Neural crest cell (in vitro differentiated cells): ENCODE measurements around the gene RYR1. TPM values are rescaled to one million over a fixed set of nuclear protein-coding genes. Genes with fewer than 3 reads are reported as not detected.

Source experiments
- DNase-seq: peaks from one replicate; pipeline ENCODE4 v3.0.0; 2021; ENCODE audit warnings: low read depth, mixed read lengths, low spot score
- H3K27ac Mint-ChIP-seq: one replicate; pipeline ENCODE4 v1.8.0; 2021; ENCODE audit warnings: mild to moderate bottlenecking, mixed read lengths; ENCODE audit not compliant: unreplicated experiment
- H3K27me3 Mint-ChIP-seq: 2 replicates; pipeline ENCODE4 v1.8.0; 2021; ENCODE audit warnings: low read depth, mild to moderate bottlenecking, mixed read lengths
- H3K36me3 Mint-ChIP-seq: 2 replicates; pipeline ENCODE4 v1.8.0; 2021; ENCODE audit warnings: low read depth, mild to moderate bottlenecking, mixed read lengths
- H3K4me1 Mint-ChIP-seq: 2 replicates; pipeline ENCODE4 v1.8.0; 2021; ENCODE audit warnings: mixed read lengths
- H3K4me3 Mint-ChIP-seq: one replicate; pipeline ENCODE4 v1.8.0; 2021; ENCODE audit warnings: mild to moderate bottlenecking, mixed read lengths
- H3K9me3 Mint-ChIP-seq: 2 replicates; pipeline ENCODE4 v1.8.0; 2021; ENCODE audit warnings: mixed read lengths
- CTCF ChIP-seq: fragments of 200-600 bp; sonication (generic); conservative IDR thresholded peaks from 2 replicates; pipeline ENCODE4 v1.5.0; 2021; ENCODE audit warnings: antibody characterized with exemption, mild to moderate bottlenecking
- total RNA-seq: library from RNA; stranded (reverse); gene quantifications from 2 replicates; pipeline ENCODE4 v1.2.1, GENCODE V29; 2021

Gene RYR1
- total RNA-seq, 1 donor from 2014 or later = 1.1 TPM

DNA sequence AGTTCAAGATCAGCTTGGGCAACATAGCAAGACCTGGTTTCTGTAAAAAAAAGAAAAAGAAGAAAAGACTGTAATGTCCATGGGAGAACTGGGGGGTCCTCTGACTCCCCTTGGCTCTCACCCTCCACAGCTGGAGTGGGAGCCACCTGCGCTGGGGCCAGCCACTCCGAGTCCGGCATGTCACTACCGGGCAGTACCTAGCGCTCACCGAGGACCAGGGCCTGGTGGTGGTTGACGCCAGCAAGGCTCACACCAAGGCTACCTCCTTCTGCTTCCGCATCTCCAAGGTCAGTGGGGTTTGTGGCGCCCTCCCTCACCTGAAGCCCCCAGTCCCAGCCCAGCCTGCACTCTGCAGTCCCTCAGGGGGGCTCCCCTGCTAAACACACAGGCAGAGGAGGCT lies 14.7 kb downstream of the RYR1 start:
- no peak overlapping the region for H3K27ac Mint-ChIP-seq
- H3K4me1 Mint-ChIP-seq = no peaks in the 10 kb centered on the region
- H3K27me3 Mint-ChIP-seq = no peaks in the 10 kb centered on the region
- H3K36me3 Mint-ChIP-seq = no peaks in the 10 kb centered on the region
- no peak for DNase-seq
- TF ChIP-seq CTCF = no peak
- no peak overlapping the region for H3K4me3 Mint-ChIP-seq
- H3K9me3 Mint-ChIP-seq = peaks cover 2% of the 10 kb centered on the region

- no peaks in the 10 kb centered on the region for H3K4me1 Mint-ChIP-seq
- H3K9me3 Mint-ChIP-seq = peaks cover 6% of the 10 kb centered on the region
- H3K36me3 Mint-ChIP-seq = no peaks in the 10 kb centered on the region
- no peak for DNase-seq
- H3K4me3 Mint-ChIP-seq = no peak overlapping the region
- H3K27me3 Mint-ChIP-seq = no peaks in the 10 kb centered on the region
- no peak for TF ChIP-seq CTCF
- no peak overlapping the region for H3K27ac Mint-ChIP-seq
Measured at GRCh38 chr19:38449518-38449917, 16.0 kb downstream of the RYR1 start.

DNA sequence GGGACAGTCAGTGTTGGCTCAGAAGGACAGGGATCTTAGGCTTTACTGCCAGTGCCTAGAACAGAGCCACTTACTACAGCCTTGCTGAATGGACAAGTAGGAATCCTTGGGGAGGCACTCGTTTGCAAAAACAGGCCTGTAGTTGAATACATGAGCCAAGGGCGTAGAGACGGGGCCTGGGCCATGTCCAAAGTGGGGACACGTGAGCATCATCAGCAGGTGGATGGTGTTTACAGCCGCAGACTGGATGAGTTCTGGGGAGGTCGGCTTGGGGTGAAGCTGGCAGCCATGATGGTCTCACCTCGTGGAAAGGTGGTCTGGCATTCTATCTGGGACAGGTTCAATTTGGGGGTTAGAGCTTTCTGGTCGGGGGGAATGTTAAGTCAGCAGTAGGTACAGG lies 17.5 kb downstream of the RYR1 start:
- Mint-ChIP-seq H3K36me3 (no peaks in the 10 kb centered on the region), H3K9me3 (peaks cover 6% of the 10 kb centered on the region), H3K4me3 (no peak overlapping the region), H3K4me1 (no peaks in the 10 kb centered on the region), H3K27me3 (no peaks in the 10 kb centered on the region), H3K27ac (no peak overlapping the region)
- DNase-seq = no peak
- no peak for TF ChIP-seq CTCF

- Mint-ChIP-seq H3K4me1 (no peaks in the 10 kb centered on the region), H3K4me3 (no peak overlapping the region), H3K27ac (no peak overlapping the region), H3K9me3 (peaks cover 6% of the 10 kb centered on the region), H3K36me3 (no peaks in the 10 kb centered on the region), H3K27me3 (no peaks in the 10 kb centered on the region)
- DNase-seq = no peak
- TF ChIP-seq CTCF = no peak
Measured at GRCh38 chr19:38451629-38452028, 18.1 kb downstream of the RYR1 start.

DNA sequence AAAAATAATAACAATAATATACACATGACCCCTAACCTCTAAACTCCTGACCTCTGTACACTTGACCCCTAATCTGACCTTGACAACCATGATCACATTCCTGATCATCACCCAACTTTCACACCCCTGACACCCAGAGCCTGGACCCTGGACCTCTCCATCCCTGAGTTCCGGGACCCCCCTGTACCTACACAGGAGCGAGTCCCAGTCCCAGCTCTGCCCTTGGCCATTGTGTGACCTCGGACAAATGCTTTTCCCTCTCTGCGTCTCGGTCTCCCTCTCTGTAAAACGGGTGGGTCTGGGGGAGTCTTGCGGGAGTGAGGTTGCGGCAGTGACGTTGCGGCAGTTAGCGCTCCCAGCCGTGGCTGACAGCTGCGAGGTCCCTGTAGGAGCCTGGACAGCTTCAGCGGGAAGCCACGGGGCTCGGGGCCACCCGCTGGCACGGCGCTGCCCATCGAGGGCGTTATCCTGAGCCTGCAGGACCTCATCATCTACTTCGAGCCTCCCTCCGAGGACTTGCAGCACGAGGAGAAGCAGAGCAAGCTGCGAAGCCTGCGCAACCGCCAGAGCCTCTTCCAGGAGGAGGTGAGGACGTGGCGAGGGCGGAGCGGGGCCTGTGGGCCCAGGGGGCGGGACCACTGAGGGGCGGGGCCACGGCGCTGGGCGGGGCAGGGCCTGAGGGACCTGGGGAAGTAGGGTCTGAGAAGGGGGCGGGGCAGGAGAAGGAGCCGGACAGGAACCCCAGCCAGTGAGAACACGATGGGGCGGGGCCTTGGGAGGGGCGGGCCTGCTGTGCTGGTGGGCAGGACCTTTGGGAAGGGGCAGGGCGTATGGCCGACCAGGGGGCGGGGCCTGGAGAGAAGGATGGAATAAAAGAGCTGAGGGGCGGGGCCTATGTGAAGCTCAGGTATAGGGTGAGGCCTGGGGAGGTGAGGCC lies 19.2 kb downstream of the RYR1 start:
- Mint-ChIP-seq H3K27ac (no peak overlapping the region), H3K4me3 (no peak overlapping the region), H3K4me1 (no peaks in the 10 kb centered on the region), H3K9me3 (peaks cover 6% of the 10 kb centered on the region), H3K36me3 (no peaks in the 10 kb centered on the region), H3K27me3 (no peaks in the 10 kb centered on the region)
- DNase-seq = no peak
- no peak for TF ChIP-seq CTCF
